ENCODE results near the gene SIAH1.
A peak's percentile ranks its signal among the peaks of the same experiment; 100 is the strongest.

DNA sequence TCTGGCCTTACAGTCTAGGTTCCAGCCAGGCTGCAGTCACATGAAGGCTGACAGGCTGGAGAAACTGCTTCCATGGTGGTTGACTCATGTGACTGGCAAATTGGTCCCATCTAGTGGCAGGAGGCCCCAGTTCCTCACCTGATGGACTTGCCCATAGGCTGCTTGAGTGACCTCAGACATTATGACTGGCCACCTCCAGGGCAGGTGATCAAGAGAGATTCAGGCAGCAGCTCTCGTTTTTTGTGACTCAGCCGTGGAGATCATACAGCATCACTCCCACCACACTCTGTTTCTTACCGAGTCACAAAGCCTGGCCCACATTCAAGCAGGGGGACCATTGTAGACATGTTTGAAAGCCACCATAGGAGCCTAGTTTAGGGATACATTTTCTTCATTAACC lies 34.5 kb downstream of the SIAH1 start:
- TF ChIP-seq TAF1 (IDR thresholded peaks at IDR 0.05; ENCODE audit: borderline replicate concordance, low read depth, low read length) (no peak), CHD2 (IDR thresholded peaks at IDR 0.05; ENCODE audit: borderline replicate concordance, low read depth, low read length) (no peak), ZNF24 (IDR thresholded peaks at IDR 0.05) (no peak), CREM (IDR thresholded peaks at IDR 0.05; ENCODE audit: low read depth) (no peak), NFYA (IDR thresholded peaks at IDR 0.05; ENCODE audit: borderline replicate concordance, low read depth, low read length) (no peak), FOXM1 (IDR thresholded peaks at IDR 0.05; ENCODE audit: low read depth, low read length) (no peak), NRF1 (conservative IDR thresholded peaks at IDR 0.05; ENCODE audit: low read depth, low read length) (no peak), EP300 (IDR thresholded peaks at IDR 0.05; ENCODE audit: borderline replicate concordance in 1 of 2, control insufficient read depth in 1 of 2, low read depth in 2 of 2, low read length in 2 of 2) (no peak), POLR2AphosphoS5 (IDR thresholded peaks at IDR 0.05; ENCODE audit: low read length) (no peak), SMC3 (IDR thresholded peaks at IDR 0.05; ENCODE audit: borderline replicate concordance, low read length) (no peak), EZH2 (IDR thresholded peaks at IDR 0.05; ENCODE audit: borderline replicate concordance, control insufficient read depth, low read depth, low read length) (no peak), POLR2A (IDR thresholded peaks at IDR 0.05; ENCODE audit: low read depth, low read length) (peak; percentile 37; the same call in 1 of the 2 replicates)
- TF ChIP-seq, protein P1, sequence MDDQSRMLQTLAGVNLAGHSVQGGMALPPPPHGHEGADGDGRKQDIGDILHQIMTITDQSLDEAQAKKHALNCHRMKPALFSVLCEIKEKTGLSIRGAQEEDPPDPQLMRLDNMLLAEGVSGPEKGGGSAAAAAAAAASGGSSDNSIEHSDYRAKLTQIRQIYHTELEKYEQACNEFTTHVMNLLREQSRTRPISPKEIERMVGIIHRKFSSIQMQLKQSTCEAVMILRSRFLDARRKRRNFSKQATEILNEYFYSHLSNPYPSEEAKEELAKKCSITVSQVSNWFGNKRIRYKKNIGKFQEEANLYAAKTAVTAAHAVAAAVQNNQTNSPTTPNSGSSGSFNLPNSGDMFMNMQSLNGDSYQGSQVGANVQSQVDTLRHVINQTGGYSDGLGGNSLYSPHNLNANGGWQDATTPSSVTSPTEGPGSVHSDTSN (IDR thresholded peaks at IDR 0.05; ENCODE audit: insufficient replicate concordance, low read depth, low read length): no peak
- TF ChIP-seq, protein P2, sequence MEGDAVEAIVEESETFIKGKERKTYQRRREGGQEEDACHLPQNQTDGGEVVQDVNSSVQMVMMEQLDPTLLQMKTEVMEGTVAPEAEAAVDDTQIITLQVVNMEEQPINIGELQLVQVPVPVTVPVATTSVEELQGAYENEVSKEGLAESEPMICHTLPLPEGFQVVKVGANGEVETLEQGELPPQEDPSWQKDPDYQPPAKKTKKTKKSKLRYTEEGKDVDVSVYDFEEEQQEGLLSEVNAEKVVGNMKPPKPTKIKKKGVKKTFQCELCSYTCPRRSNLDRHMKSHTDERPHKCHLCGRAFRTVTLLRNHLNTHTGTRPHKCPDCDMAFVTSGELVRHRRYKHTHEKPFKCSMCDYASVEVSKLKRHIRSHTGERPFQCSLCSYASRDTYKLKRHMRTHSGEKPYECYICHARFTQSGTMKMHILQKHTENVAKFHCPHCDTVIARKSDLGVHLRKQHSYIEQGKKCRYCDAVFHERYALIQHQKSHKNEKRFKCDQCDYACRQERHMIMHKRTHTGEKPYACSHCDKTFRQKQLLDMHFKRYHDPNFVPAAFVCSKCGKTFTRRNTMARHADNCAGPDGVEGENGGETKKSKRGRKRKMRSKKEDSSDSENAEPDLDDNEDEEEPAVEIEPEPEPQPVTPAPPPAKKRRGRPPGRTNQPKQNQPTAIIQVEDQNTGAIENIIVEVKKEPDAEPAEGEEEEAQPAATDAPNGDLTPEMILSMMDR (IDR thresholded peaks at IDR 0.05 in 2 of 3, conservative IDR thresholded peaks at IDR 0.05 in 1 of 3; ENCODE audit: control insufficient read depth in 2 of 3, extremely low read depth in 1 of 3, insufficient read depth in 1 of 3, low read depth in 3 of 3, low read length in 3 of 3): no peak

Measured in GM12878 (cell line).